Kidney glomerular epithelial cell (primary cell): ENCODE data around the gene UCP3.

Source experiments
- DNase-seq: peaks from one replicate; lab custom pipeline; 2025; lab: John Stamatoyannopoulos, UW

Gene UCP3, protein sequence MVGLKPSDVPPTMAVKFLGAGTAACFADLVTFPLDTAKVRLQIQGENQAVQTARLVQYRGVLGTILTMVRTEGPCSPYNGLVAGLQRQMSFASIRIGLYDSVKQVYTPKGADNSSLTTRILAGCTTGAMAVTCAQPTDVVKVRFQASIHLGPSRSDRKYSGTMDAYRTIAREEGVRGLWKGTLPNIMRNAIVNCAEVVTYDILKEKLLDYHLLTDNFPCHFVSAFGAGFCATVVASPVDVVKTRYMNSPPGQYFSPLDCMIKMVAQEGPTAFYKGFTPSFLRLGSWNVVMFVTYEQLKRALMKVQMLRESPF

DNA sequence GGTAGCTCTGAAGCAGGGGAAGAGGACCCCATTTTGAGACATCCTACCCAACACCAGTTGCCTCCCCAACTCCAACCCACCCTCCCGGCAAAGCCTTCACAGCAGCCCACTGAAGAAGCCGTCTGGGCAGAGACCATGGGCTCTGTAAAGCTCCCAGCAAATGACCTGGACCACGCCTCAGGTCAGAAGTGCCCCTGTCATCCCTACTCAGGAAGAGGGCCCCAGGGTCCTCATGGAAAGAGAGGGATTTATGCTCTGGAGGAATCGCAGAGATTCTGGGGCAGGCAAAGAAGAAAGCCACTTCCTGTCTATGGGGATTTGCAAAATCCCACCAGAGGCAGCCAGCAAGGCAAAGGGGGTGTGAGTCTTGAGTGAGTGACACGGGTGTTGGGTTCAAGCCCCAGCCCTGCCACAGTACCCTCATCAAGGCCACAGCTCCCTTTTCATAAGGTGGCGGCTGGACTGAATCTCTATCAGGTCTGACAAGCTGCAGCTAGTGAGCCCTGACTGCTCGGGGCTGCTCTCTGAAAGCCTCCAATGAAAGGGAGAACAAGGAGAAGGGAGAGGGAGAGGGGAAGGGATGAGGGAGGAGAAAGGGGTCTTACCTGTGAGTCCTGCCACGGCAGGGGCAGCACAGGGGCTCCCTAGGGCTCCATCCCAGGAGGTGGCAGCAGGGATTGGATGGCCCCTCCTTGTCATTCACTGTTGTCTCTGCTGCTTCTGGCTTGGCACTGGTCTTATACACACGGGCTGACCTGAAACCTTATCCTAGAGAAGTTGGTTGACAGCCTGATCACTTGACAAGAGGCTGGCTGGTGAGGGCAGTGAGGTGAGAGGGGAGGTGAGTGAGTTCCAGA, at the start of gene UCP3:
Gene UCP3, minus strand, starts transcription at position 713 of the 857 bp plus-strand sequence. CDS start 2,043 bp downstream, outside the sequence.
- DNase-seq: no peak

DNA sequence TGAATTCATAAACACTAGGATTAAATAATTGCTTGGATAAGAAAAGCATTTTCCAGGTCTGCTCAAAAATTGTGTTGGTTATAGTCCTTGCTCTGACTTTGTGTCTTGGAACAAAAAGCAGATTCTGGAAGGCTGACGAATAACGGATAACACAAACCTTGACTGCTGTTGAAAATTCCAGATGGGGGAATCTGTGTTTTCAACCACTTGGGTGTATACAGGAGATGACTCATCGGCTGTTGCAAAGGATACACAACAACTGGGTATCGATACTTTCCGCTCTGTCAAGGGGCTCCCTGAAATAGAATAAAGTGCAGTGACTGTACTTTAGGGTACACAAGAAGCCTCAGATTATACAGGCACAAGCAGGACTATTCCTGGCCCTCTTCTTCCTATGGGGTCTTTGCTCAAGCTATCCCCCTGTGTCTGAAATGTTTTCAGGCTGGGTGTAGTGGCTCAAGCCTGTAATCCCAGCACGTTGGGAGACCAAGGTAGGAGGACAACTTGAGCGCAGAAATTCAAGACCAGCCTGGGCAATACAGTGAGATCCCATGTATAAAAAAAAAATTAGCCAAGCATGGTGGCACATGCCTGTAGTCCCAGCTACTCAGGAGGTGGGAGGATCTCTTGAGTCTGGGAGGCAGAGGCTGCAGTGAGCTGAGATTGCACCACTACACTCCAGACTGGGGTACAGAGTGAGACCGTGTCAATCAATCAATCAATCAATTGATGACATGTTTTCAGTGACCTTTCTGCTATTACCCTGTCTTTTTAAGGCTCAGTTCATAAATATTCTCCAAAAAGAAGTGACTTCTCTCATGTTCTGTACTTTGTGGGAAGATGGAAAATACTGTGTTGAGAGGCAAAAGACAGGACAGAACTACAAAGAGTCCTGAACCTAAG, 48.6 kb upstream of the UCP3 start:
- DNase-seq: no peak

DNA sequence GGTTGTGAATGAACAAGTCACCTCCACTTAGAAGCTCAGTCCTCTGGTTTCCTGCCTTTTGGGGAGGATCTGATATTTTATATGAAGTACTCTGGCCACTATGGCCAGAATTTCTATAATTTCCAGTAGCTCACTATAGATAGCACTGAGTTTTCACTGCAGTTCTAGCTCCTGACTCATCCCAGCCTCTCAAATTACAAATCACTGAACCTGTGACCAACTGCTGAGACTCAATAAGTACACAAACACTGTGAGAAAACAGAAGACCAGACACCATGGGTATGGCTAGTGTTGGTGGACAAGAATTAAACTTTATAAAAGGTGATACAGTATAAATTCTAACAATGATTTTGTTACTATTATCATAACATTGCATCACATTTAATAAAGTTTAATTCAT, 47.1 kb upstream of the UCP3 start:
- peak; percentile 68 for DNase-seq

DNA sequence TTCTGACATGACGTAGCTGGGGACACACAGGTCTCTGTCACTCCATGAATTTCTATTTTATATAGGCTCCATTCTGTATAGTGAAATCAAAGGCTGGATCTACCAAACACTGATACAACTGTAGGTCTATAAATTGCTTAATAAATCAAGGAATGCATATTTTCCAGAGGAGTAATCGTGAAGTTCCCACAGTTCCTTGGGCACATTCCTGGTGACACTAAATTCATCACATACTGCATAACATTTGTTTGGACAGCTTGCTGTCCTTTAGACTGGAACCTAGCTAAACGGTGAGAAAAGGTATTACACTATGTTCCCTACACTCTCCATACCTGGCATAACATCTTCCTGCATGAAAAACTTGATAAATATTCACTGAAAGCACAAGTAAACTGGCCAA, 41.6 kb upstream of the UCP3 start:
- DNase-seq: no peak

DNA sequence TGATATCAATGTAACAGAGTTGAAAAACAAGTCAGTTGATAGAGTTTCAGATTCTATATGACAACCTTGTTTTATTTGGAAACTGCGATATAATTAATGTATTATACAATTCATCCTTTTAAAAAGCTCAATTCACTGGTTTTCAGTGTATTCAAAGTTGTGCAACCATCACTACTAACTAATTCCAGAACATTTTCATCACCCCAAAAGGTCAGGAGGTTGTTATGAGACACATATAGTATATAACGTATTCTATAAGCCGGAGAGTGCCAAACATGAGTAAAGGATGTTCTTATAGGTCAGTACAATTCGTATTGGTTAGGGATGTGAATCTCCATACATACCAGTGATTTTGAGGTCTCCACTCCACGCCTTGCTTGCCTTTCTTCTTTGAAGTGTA, 40.1 kb upstream of the UCP3 start:
- no peak for DNase-seq

DNA sequence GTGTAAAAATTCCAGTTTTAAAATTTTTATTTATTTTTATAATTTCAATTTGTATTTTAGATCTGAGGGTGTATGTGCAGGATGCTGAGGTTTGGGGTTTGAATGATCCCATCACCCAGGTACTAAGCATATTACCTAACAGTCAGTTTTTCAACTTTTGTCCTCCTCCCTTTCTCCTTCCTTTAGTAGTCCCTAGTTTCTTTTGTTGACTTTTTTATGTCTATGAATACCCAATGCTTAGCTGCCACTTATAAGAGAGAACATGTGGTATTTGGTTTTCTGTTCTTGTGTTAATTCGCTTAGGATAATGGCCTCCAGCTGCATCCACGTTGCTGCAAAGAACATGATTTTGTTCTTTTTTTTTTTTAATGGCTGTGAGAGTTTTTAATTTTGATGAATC, 35.7 kb upstream of the UCP3 start:
- no peak for DNase-seq

DNA sequence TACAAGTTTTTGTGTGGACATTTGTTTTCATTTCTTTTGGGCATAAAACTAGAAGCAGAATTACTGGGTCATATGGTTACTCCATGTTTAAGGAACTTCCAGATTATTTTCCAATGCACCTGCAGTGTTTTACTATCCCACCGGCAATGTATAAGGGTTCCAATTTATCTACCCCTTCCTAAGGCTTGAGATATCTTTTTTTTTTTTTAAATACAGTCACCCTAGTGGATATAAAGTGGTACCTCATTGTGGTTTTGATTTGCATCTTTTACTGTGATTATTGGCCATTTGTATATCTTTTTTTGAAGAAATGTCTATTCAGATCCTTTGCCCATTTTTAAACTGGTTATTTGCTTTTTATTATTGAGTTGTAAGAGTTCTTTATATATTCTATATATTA, 34.6 kb upstream of the UCP3 start:
- DNase-seq: no peak

DNA sequence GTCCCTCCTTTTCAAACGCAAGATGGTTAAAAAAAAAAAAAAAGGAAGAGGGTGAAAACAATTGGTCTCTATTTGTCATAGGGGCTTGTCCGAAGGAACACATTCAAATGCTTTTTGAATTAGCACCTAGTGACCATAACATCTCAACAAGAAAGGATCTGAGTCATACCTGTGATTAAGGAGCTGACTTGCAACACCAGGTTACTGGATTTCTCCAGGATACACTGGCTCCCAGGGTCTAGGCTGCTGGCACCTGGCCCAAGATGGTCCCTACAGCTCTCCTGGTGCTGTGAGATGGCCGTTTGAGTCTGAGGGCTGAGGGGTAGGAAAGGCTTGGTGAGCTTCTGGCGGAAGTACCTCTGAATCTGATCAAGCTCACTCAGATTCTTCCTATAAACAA, 28.4 kb upstream of the UCP3 start:
- DNase-seq: peak; percentile 21

DNA sequence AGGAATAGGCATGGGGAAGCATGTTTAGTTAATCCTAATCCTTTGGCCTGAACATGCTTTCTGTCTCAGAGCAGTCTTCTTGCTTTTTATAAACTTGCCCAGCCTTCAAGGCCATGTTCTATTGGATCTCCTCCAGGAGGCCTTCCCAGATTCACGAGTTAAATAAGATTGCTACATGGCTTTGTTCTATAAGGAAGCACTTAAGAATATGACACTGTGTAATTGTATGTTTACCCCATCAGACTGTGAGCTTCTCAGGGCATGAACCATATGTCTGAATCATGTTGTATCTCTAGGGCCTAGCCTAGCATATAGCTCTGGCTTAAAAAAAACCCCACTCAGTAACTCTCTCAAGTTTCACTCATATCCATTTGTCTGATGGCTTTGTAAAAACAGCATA, 26.4 kb upstream of the UCP3 start:
- no peak for DNase-seq

DNA sequence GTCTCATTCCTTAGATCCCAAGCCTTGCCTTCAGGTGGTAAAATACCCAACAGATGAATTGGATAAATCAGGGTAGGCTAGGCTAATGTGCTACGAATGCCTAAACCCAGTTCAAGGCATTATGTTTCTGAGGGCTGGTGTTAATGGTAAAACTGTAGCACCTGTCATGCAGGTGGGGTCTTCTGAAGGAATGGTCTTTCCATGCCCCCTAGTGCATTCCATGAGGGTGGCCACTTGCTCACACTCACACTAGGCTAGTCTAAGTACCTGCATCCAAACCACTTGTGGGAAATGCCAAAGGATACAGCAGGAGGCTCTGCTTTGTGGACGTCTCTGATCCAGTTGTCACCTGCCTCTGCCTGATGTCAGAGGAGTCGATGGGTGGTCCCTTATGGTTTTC, 24.2 kb upstream of the UCP3 start:
- DNase-seq: no peak

DNA sequence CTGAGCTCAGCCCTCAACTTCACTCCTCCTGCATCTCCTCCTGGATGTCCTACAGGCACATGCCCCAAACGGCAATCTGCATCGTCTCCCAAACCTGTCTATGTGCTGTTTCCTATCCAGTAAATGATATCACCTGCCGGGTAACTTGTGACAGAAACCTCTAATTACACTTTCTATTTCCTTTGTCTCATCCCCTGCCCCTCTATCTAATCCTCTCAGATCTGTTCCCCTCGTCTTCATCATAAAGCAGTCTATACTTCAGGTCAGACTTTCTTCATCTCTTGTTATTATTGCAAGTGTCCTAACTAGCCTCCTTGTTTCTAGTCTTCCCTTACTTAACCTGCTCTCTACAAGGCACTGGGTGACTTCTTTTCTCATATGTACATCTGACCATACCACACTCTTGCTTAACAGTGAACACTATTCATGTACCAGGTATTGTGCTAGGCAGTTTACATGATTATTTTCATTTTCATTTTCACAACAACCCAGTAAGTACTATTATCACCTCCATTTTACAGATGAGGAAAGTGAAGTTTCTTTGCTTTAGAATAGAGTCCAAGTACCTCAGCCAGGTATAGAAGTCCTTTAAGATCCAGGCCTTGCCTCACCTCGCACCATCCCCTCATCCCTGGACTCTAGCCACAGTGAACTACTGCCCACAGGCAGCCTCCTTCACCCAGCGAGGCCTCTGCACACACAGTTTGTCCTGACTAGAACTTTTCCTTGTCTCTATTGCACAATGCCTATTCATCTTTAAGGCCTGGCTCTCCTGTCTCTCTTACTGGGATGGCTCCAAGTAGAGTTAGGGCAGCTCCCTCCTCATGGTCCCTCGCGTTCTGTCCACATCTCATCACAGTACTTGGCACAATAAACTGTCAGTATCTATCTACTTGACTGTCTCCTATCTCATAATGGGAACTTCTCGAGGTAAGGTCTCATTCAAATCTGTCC, 22.1 kb upstream of the UCP3 start:
- no peak for DNase-seq

DNA sequence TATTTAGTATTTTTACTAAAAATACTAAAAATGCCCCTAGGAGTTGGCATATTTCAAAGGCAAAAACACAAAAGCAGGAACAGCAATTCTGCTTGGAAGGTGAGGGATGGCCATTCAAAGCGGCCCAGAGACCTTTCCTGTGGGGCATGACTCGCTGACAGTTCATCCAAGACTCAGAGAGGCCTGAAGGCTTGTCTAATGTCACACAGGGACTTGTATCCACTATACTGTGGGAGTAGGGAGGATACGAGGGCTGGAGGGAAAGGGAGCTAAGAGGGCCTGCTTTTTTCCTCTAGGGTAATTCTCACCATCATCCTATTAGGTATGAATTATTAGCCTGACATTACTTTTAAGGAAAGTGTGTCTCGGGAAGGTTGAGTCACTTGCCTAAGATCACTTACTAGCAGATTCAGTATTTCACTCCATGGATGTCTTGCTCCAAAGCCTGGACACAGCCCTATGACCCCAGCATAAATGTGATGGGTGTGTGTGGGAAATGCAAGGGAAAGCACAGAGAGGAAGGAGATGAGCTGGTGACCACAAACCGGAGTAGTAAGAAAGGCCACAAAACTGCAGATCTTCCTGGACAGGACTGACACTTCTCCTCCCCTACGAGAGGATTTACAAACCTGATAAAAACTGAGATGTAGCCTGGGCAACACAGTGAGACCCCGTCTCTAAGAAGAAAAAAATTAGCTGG, 16.7 kb upstream of the UCP3 start:
- peak; percentile 33 for DNase-seq

DNA sequence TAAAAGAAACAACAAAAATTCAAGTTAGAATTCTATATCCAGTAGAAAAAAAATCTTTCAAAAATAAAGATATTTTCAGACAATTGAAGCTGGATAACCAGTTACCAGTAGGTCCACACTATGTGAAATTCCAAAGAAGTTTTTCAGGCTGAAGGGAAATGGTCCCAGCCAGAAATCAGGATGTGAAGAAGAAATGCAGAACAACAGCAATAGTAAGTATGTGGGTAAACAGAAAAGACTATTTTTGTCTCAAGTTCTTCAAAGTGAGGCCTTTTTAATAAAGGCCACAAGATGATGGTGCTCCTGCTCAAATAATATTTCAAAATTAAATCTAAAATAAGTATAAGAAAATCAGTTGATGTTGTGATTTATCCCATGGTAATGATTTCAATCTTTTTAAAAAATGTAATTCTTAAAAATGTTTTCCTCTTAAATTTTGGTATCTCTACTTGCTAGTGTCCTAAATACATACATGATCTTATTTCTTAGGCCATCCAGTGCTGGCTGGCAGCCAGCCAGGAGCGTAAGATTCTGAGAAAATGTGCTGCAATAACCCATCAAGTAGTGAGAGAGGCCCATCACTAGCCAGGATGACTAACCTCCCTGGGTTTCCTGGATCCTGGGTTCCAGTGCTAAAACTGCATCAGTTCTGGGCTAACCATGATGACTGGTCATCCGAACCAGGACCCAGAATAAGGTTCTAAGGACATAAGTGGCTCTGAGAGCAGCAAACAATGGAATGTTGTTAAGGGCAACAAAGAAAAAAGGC, 15.6 kb upstream of the UCP3 start:
- DNase-seq: no peak

DNA sequence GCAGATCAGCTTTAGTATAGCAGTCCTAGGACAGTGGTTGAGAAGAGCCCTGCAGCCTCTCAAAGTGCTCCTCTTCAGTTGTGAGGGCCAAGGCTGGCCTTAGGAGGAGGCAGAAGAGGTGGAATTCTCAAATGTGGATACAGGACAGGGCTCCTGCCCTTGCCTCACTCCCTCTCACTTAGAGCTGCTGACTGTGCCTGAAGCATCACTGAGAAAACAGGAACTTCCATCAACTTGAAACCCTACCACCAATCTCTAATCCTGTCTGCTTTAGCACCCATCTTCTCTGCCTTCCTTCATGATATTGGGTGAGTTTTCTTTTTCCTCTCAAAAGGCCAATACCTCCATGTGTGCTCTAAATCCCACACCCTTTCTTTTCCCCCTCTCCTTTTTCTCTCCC, 14.4 kb upstream of the UCP3 start:
- no peak for DNase-seq

DNA sequence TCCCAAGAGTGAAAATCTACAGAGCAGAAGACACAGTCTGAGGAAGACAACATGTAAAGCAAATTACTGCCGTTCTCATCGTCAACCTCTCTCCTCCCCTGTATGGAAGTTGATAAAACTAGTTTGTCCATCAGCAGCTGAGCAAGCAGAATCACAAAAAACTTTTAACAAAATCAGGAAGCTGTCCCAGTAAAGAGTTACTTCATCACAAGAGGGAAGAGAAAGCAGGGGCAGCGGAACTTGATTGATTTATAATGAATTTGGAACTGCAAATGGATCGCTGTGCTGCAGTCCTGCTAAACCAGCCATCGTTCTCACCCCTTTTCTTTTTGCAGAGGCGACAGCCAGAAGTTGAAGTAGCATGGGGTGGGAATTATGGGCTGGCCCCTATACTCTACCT, 13.7 kb upstream of the UCP3 start:
- no peak for DNase-seq

DNA sequence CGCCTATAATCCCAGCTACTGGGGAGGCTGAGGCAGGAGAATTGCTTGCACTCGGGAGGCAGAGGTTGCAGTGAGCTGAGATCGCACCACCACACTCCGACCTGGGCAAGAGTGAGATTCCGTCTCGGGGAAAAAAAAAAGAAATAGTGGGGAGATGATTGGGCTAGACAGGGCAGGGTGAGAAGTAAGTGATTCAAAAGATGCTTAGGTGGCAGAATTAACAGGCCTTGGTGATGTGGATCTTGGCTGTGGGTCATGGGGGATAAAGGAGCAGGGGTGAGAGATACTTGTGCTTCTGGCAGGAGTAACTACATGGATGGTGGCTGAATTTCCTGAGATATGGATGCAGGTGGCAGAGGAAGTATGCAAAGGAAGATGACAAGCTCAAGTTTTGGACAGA, 13.1 kb upstream of the UCP3 start:
- DNase-seq: no peak

DNA sequence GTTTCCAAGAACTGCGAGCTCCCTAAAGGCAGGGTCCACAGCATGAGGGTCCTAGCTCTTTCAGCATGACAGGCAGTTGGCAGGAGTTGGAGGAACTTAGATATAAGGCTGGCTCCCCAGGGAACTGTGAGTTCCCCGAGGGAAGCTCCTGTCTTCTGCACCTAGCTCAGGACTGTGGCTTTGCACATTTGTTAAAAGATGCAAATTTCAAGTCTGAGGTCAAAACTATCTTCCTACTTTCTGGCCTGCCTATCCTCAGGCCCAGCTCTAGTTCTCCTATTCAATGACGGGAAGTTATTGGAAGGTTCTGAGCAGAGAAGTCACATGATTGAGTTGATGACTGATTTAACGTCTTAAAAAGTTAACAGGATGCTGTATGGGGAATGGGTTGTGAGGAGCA, 11.7 kb upstream of the UCP3 start:
- DNase-seq: no peak

DNA sequence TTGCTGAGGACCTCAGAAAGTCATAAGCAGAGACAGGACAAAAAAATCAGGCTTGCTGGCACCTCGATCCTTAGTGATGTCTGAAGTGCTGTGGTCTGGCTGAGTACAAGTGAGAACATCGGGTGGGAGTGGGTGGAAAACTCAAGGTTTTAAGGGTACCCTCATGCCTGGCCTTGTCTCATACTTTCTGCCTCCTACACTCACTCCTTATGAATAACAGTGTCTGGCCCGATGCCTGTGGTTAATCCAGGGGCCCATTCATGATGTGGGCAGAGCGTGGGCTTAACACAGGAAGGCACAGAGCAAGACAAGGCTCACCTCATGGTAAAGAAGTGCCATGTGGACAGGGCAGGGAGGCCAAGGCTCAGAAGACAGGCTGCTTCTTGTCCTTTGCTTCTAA, 11.0 kb upstream of the UCP3 start:
- no peak for DNase-seq

DNA sequence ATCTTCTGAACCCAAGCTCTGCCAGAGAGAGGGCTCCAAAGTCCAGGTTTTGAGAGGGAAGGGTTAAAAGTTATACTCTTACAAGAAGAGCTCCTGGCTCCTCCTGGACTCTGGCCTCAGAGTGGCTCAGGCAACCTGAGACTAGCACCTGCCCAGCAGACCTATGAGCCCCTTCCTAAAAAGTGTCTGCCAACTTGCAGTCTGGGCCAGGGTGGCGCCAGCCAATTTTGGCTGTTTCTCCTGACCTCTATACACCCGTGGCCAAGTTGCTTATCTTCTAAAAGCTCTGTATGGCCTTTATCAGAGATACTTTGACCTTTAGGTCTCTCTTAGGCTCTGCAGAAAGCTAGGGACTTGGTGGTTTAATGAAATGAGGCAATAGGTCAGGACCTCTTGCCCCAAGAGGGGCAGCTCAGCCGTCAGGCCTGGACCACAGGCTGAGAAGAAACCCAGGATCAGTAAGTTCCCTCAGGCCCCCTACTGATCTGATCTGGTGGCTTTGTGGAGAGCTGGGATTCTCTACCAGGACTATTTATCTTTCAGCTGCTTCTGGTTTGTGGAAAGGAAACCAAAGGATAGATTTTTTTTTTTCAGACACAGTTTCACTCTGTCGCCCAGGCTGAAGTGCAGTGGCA, 10.3 kb upstream of the UCP3 start:
- no peak for DNase-seq
